DOHH2 (cell line): Measurements from ENCODE around the gene RAB10.

ENCODE experiments used
- H3F3A ChIP-seq: fragments of 200-600 bp; sonication (generic), shearing (Covaris generic); 2 replicates; pipeline ENCODE4 v1.6.0; 2016; ENCODE audit warnings: antibody characterized with exemption, mild to moderate bottlenecking; ENCODE audit not compliant: control insufficient read depth, insufficient read depth
- H3K27ac ChIP-seq: fragments of 200-600 bp; sonication (generic); 2 replicates; pipeline ENCODE4 v1.5.1; 2014; ENCODE audit warnings: low read depth, mild to moderate bottlenecking, low read length, moderate library complexity
- H3K27me3 ChIP-seq: fragments of 200-600 bp; sonication (generic); 2 replicates; pipeline ENCODE4 v1.6.1; 2014; ENCODE audit warnings: mild to moderate bottlenecking, low read length, mixed read lengths; ENCODE audit not compliant: control insufficient read depth
- H3K36me3 ChIP-seq: fragments of 200-600 bp; sonication (generic); 2 replicates; pipeline ENCODE4 v1.6.1; 2014; ENCODE audit warnings: mild to moderate bottlenecking, low read length, moderate library complexity, mixed read lengths; ENCODE audit not compliant: control insufficient read depth
- H3K4me1 ChIP-seq: fragments of 200-600 bp; sonication (generic); 2 replicates; pipeline ENCODE4 v1.6.1; 2014; ENCODE audit warnings: mild to moderate bottlenecking, low read length, mixed read lengths; ENCODE audit not compliant: control insufficient read depth
- H3K4me2 ChIP-seq: fragments of 200-600 bp; sonication (generic); 2 replicates; pipeline ENCODE4 v1.6.0; 2014; ENCODE audit warnings: mild to moderate bottlenecking, low read length, moderate library complexity
- H3K4me3 ChIP-seq: fragments of 200-600 bp; sonication (generic); 2 replicates; pipeline ENCODE4 v1.5.1; 2014; ENCODE audit warnings: mild to moderate bottlenecking, low read length, mixed read lengths
- H3K79me2 ChIP-seq: fragments of 200-600 bp; sonication (generic); 2 replicates; pipeline ENCODE4 v1.6.1; 2014; ENCODE audit warnings: mild to moderate bottlenecking, low read length, mixed read lengths; ENCODE audit not compliant: control insufficient read depth
- H3K9me2 ChIP-seq: fragments of 200-600 bp; sonication (generic); replicated peaks from 2 replicates; pipeline ENCODE4 v1.6.1; 2014; ENCODE audit warnings: mild to moderate bottlenecking, low read length, mixed read lengths; ENCODE audit not compliant: control insufficient read depth
- H3K9me3 ChIP-seq: fragments of 200-600 bp; sonication (generic); 2 replicates; pipeline ENCODE4 v1.6.1; 2014; ENCODE audit warnings: antibody characterized with exemption, low read length, mixed read lengths; ENCODE audit not compliant: control insufficient read depth, insufficient read depth
- H4K20me1 ChIP-seq: fragments of 200-600 bp; sonication (generic); 2 replicates; pipeline ENCODE4 v1.6.0; 2014; ENCODE audit warnings: low read depth, mild to moderate bottlenecking, antibody characterized with exemption, low read length, moderate library complexity; ENCODE audit not compliant: control insufficient read depth, insufficient read depth
- EZH2phosphoT487 ChIP-seq: fragments of 200-600 bp; sonication (generic); IDR thresholded peaks from 2 replicates; pipeline ENCODE4 v1.6.1; 2017; ENCODE audit warnings: borderline replicate concordance, mild to moderate bottlenecking, antibody characterized with exemption, low read length, moderate library complexity, mixed read lengths
- TF ChIP-seq, protein P1 (sequence below): fragments of 200-600 bp; sonication (generic); IDR thresholded peaks from one replicate; pipeline ENCODE4 v1.5.1; 2014; ENCODE audit warnings: antibody characterized with exemption, mild to moderate bottlenecking, low read depth, low read length; ENCODE audit not compliant: poor library complexity, severe bottlenecking

RAB10 gene

DNA sequence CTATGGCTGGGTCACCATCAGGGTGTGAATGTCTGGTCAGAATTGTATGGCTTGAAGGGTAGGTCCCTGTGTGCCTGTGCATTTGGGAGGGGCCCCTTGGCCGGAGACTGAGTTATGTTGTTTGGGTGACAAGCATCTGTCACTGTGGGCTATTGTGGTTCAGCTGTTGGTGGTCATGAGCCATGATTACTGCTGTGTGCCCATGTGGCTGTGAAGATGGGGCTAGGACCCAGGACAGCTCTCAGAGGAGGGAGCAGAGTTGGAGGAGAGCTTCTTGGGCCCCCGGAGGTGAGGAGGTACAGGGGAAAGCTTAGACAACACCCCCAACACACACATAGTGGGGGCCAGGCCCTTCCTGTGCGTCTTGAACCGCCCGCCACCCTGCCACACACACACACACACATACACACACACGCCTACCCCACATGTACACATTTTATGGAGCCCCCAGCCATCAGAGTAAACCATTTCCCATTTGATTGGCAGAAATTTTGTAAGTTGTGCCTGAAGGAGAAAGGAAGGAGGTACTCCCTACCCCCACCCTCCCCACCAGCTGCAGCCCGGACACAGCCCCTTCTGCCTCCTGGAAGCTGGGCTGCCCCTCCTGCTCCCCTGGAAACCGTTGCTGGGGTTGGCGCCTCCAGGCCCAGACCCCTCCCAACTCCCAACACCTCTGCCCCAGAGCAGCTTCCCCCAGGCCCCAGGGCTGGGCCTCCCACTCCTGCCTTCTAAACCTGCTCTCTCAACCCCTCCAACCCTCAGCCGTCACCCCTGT, 141.0 kb downstream of the RAB10 start:
- Histone ChIP-seq H3K9me3 (no peaks in the 10 kb centered on the region), H3K4me3 (no peak overlapping the region)

GRCh38 chr2:26175466-26176278, 141.8 kb downstream of the RAB10 start:
- H3K4me1 ChIP-seq: peaks cover 8% of the 10 kb centered on the region
- H3K27me3 ChIP-seq: peaks cover 36% of the 10 kb centered on the region
- TF ChIP-seq, protein P1, sequence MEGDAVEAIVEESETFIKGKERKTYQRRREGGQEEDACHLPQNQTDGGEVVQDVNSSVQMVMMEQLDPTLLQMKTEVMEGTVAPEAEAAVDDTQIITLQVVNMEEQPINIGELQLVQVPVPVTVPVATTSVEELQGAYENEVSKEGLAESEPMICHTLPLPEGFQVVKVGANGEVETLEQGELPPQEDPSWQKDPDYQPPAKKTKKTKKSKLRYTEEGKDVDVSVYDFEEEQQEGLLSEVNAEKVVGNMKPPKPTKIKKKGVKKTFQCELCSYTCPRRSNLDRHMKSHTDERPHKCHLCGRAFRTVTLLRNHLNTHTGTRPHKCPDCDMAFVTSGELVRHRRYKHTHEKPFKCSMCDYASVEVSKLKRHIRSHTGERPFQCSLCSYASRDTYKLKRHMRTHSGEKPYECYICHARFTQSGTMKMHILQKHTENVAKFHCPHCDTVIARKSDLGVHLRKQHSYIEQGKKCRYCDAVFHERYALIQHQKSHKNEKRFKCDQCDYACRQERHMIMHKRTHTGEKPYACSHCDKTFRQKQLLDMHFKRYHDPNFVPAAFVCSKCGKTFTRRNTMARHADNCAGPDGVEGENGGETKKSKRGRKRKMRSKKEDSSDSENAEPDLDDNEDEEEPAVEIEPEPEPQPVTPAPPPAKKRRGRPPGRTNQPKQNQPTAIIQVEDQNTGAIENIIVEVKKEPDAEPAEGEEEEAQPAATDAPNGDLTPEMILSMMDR: no peak
- no peak for TF ChIP-seq EZH2phosphoT487
- no peaks in the 10 kb centered on the region for H3K9me3 ChIP-seq
- no peaks in the 10 kb centered on the region for H3K79me2 ChIP-seq
- no peak overlapping the region for H3K4me2 ChIP-seq
- H4K20me1 ChIP-seq: no peaks in the 10 kb centered on the region
- no peaks in the 10 kb centered on the region for H3K9me2 ChIP-seq
- no peak overlapping the region for H3K4me3 ChIP-seq
- H3F3A ChIP-seq: no peaks in the 10 kb centered on the region
- H3K36me3 ChIP-seq: no peaks in the 10 kb centered on the region
- no peak overlapping the region for H3K27ac ChIP-seq

More for the DNA sequence above, 141.0 kb downstream of the RAB10 start:
- Histone ChIP-seq H3F3A (no peaks in the 10 kb centered on the region), H4K20me1 (no peaks in the 10 kb centered on the region), H3K27me3 (peaks cover 32% of the 10 kb centered on the region), H3K4me2 (no peak overlapping the region), H3K4me1 (peaks cover 8% of the 10 kb centered on the region), H3K27ac (no peak overlapping the region), H3K36me3 (no peaks in the 10 kb centered on the region), H3K9me2 (no peaks in the 10 kb centered on the region), H3K79me2 (no peaks in the 10 kb centered on the region)
- TF ChIP-seq, protein P1: no peak
- no peak for TF ChIP-seq EZH2phosphoT487

DNA sequence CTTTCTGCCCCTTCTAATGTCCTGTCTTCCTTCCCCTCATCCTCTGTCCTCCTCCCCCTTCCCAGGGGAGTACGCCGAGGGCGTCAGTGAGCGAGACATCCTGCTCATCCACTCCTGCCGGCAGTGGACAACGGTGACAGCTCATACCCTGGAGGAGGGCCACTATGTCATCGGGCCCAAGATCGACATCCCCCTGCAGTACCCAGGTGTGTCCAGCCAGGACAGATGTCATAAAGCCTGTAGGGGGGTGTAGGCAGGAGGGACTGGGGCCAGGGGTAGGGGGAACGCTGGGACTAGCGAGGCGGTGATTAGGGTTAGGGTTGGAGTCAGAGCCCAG, 142.4 kb downstream of the RAB10 start:
- no peaks in the 10 kb centered on the region for H3K36me3 ChIP-seq
- peaks cover 36% of the 10 kb centered on the region for H3K27me3 ChIP-seq
- H4K20me1 ChIP-seq: no peaks in the 10 kb centered on the region
- H3K4me1 ChIP-seq: peaks cover 8% of the 10 kb centered on the region
- H3K9me2 ChIP-seq: no peaks in the 10 kb centered on the region
- no peaks in the 10 kb centered on the region for H3K79me2 ChIP-seq
- no peaks in the 10 kb centered on the region for H3F3A ChIP-seq
- no peaks in the 10 kb centered on the region for H3K9me3 ChIP-seq
- TF ChIP-seq, protein P1: no peak
- no peak for TF ChIP-seq EZH2phosphoT487
- H3K27ac ChIP-seq: no peak overlapping the region
- no peak overlapping the region for H3K4me2 ChIP-seq
- H3K4me3 ChIP-seq: no peak overlapping the region
